Stimulated activated naive CD4-positive, alpha-beta T cell (primary cell): ENCODE measurements around the gene EFCAB13.
"Not testable (repeated sequence)": the region's sequence is repeated elsewhere in the genome, so short reads cannot be mapped to it uniquely, and the experiment has no call there.

Source experiments
- DNase-seq, 6 experiments: peaks; one replicate each; lab custom pipeline; 2025; lab: John Stamatoyannopoulos, UW

The EFCAB13 gene

DNA sequence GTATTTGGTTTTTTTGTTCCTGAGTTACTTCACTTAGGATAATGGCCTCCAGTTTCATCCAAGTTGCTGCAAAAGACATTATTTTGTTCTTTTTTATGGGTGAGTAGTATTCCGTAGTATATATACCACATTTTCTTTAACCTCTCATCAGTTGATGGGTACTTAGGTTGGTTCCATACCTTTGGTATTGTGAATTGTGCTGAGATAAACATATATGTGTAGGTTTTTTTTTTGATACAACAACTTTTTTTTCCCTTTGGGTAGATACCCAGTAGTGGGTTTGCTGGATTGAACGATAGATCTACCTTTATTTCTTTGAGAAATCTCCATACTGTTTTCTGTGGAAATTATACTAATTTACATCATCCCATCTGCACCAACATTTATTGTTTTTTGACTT, 6.8 kb downstream of the EFCAB13 start:
- DNase-seq = no peak

DNA sequence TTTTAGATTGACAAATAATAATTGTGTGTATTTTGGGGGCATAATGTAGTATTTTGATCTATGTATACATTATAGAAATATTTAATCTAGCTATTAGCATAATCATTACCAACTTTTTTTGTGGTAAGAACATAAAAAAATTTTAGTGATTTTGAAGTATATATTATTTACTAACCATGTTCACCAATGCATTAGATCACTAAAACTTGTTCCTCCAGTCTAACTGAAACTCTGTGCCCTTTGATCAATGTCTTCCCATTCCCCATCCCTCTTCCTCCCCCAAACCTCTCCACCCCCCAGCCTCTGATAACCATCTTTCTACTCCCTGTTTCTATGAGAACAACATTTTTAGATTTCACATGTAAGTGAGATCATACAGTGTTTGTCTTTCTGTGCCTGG, 8.5 kb downstream of the EFCAB13 start:
- DNase-seq = no peak

DNA sequence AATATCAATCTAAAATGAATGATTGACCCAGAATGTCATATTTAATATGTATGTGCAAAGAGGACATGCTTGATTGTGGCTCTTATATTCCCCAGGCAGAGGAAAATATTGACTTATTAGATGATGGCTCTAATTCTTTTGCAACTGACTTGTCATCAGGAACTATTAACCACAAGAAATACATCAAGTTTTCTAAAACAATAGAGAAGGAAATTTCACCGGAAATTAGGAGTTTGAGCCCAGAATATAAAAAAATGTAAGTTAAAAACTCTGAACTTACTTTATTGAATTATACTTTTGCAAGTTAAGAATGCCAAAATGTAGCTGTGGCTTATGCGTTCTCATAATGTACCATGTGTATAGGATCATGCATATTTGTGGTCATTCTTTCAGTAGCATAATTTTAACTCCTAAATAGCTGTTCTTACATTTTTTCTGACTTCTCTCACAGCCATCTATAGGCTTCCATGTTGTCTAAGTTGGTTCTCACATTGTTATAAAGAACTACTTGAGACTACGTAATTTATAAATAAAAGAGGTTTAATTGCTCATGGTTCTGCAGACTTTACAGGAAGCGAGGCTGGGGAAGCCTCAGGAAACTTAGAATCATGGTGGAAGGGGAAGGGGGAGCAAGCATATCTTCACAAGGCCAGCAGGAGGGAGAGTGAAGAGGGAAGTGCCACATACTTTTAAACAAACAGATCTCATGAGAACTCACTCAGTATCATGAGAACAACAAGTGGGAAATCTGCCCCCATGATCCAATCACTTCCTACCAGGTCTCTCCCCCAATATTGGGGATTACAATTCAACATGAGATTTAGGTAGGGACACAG, 11.6 kb downstream of the EFCAB13 start:
- no peak for DNase-seq

DNA sequence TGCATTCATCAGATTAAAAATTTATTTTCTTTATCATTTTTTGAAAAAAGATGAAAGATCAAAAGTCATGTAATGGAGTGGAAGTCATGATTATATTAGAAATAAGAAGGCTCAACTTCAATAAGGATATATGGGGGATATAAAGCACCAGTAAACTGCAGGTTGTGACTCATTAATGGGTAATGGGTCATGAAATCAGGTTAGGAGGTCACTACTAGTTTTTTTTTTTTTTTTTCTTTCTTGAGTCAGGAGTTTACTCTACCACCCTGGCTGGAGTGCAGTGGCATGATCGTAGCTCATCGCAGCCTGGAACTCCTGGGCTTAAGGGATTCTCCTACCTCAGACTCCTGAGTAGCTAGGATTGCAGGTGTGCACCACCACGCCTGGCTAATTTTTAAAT, 14.3 kb downstream of the EFCAB13 start:
- no peak for DNase-seq

DNA sequence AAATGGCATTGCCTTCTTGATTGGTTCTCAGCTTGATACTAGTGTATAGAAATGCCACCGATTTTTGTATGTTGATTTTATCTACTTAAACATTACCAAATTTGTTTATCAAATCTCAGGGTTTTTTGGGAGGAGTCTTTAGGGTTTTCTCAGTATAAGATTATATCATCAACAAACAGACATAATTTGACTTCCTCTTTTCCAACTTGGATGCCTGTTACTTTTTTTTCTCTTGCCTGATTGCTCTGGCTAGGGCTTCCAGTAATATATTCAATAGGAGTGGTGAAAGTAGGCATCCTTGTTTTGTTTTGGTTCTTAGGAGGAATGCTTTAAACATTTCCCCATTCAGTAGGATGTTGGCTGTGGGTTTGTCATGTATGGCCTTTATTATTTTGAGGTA, 29.1 kb downstream of the EFCAB13 start:
- no peak for DNase-seq

DNA sequence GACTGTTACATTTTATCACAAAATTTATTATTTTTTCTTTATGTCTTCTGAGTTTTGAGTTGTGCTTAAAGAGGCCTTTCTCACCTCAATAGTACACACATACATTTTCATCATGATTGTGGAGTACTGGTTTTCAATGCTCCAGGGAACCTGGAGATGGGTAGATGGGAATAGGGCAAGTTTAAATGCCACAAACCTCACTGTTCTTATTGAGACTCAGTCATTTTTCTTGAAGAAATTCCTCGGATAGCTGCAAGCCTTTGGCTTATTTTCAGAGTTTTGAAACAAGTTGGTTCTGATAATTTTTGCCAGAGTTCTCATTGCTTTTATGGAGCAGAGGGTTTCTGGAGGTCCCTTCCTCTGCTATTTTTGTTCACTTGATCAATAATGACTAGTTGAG, 34.9 kb downstream of the EFCAB13 start:
- DNase-seq = no peak

DNA sequence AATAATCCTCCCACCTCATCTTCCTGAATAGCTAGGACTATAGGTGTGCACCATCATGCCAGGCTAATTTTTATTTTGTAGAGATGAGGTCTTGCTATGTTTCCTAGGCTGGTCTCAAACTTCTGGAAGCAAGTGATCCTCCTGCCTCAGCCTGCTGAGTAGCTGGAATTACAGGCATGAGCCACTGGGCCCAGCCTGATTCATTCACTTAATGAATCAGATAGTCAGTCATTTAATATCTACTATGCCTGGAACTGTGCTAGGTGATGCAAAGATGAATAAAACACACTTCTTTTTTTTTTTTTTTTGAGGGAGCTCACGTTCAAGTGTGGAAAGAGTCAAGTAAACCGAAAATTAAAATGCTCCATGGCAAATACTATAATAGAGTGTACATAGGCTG, 39.4 kb downstream of the EFCAB13 start:
- no peak for DNase-seq

DNA sequence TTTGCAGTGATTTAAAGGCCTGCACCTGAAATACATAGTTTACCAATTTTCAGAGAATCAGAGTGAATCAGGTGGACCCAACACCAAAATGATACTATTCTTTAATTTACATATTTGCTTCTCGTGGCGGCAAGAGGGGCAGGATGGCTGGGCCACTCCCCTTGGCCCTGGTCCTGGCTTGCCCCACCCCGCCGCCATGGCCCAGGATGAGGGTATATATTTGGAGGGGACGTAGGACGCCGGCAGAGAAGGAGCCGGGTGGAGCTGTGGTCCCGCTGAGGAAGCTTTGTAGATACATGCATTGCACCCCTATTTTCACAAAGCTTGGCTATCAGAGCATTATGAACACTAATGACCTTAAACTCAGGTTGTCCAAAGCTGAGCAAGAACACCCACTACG, 43.5 kb downstream of the EFCAB13 start:
- no peak for DNase-seq

DNA sequence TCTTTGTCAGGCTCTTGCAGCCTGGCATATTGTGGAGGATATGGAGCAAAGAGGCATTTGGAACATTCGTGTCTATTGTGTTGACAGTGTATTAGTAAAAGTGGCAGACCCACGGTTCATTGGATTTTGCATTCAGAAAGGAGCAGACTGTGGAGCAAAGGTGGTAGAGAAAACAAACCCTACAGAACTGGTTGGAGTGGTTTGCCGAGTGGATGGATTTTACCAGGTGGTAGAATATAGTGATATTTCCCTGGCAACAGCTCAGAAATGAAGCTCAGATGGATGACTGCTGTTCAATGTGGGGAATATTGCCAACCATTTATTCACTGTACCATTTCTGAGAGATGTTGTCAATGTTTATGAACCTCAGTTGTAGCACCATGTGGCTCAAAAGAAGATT, 44.5 kb downstream of the EFCAB13 start:
- no peak for DNase-seq

DNA sequence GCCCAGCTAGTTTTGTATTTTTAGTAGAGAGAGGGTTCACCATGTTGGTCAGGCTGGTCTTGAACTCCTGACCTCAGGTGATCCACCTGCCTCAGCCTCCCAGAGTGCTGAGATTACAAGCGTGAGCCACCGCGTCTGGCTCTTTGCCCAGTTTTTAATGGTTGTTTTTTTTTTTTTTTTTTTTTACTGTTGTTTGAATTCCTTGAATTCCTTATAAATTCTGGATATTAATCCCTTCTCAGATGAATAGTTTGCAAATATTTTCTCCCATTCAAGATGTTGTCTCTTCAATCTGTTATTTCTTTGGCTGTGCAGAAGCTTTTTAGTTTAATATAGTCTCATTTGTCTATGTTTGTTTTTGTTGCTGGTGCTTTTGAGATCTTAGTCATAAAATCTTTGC, 47.1 kb downstream of the EFCAB13 start:
- not testable (repeated sequence) for DNase-seq

DNA sequence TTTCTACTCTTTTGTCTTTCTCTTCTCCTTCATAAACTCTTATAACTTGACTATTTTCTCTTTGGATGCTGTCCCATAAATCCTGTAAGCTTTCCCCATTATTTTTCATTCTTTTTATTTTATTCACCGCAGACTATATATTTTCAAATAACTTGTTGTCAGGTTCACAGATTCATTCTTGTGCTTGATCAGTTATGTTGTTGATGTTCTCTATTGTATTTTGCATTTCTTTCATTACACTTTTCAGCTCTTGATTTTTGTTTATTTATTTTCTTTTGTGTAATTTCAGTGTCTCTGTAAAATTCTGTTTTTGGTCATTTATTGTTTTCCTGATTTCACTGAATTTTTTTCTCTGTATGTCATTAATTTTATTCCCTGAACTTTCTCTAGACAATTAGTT, 49.2 kb downstream of the EFCAB13 start:
- DNase-seq = no peak

DNA sequence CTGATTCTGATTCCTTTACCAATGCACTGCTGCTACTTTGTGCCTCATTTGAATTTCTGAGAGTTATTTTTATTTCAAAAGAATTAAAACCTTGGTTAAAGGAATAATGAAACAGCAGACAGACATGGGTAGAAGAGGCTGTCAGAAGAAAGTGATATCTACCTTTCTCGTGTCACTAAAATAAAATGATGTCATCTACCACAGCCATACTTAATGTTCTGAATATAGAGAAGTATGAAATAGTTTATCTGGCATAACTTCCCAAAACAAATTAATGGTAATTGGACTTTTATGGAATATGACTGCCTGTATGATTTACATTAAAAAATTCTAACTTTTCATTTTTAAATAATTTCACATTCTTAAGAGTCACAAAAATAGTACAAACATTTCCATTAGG, 52.5 kb downstream of the EFCAB13 start:
- no peak for DNase-seq

DNA sequence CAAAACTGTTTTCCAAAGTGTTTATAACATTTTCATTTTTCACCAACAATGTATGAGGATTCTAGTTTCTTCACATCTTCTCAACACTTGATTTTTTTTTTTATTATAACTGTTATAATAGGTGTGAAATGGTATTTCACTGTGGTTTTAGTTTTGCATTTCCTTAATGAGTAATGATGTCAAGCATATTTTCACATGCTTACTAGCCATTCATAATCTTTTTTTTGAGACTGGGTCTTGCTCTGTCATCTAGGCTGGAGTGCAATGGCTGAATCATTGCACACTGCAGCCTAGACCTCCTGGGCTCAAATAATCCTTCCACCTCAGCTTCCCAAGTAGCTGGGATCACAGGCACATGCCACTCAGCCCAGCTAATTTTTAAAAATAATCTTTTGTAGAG, 65.1 kb downstream of the EFCAB13 start:
- no peak for DNase-seq

DNA sequence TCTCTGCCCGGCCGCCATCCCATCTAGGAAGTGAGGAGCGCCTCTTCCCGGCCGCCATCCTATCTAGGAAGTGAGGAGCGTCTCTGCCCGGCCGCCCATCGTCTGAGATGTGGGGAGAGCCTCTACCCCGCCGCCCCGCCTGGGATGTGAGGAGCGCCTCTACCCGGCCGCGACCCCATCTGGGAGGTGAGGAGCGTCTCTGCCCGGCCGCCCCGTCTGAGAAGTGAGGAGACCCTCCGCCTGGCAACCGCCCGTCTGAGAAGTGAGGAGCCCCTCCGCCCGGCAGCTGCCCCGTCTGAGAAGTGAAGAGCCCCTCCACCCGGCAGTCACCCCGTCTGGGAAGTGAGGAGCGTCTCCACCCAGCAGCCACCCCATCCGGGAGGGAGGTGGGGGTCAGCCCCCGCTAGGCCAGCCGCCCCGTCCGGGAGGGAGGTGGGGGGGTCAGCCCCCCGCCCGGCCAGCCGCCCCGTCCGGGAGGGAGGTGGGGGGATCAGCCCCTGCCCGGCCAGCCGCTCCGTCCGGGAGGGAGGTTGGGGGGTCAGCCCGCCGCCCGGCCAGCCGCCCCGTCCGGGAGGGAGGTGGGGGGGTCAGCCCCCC, 73.9 kb downstream of the EFCAB13 start:
- DNase-seq = not testable (repeated sequence)

DNA sequence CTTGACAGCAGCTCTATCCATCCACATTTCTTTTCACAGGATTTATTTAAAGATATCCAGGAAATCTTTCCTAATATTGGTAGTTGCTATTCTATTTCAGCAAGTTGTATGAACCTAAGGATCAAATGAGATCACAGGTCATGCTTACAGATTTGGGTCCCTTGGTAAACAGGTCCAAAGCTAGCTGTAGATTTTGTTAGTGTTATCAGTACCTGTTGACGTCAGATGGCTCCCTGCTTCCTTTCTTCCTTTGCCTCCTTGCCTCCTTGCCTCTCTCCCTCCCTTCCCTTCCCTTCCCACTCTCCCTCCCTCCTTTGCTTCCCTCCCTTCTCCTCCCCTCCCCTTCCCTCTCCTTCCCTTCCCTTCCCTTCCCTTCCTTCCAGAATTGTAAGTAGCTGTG, 76.6 kb downstream of the EFCAB13 start:
- no peak for DNase-seq

DNA sequence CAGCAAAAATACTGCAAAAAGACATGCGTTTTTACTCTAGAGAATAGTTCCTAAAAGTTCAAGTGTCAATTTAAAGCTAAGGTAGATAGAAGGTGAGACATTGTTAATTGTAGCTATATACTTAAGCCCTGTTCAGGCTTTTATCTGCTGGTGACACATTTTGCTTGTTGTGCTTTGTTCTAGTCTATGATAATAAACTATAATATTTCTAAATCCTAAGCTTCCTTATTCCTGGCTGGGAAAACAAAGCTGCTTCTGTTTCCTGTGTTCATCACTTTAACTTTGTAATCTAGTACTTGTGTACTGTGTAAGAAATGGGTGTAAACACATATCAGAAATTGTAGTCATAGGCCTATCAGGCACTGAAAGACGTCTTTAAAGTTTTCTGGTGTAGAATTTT, 77.3 kb downstream of the EFCAB13 start:
- DNase-seq = no peak

DNA sequence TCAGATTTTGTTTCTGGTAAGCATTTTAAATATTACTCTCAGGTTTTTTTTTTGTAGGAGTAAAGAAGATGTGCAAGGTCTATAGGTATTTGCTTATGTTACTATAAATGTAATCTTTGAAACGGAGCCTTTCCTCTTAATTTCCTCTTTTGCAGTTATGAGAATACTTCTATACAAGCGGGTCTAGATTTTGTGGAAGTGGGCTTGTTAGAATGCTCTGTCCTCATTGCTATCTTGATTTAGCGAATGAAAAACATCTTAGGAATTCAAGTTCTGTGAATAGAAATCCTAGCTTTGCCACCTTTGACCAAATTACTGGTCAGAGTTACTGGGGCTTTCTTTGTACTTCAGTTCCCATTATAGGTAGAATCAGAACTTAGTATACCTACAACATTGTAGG, 80.3 kb downstream of the EFCAB13 start:
- DNase-seq = no peak

DNA sequence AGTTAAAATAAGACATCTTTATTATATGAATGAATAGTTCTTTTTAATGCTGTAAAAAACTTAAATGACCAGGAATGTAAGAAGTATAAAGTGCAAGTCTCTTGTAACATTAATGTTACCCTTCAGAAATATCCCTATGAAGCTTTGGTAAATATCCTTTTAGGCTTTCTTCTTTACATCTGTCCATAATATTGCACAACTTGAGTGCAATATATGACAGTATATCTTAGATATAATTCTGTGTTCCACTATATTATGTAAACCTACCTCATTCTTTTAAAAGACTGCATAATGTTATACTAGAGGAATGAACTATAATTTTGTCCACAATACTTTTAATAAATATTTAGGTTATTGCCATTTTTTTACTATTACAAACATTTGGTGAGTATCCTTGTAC, 81.1 kb downstream of the EFCAB13 start:
- no peak for DNase-seq

DNA sequence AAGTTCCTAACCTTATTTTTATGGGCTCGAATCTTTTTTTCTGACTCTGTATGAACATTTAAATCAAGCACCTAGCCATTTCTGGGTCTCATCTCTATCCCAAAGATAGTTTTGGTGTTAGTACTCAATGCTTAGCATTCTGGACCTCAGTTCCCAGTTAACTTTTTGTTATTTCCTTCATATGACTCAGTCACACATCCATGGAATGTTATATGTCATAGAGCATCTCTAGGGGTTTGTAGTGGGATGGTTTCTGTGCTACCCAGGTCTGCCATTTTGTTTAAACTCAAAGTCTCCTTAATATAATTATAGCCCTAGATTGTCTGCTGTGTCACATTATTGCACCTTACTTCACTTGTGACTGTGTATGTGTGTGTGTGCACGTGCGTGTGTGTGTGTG, 90.1 kb downstream of the EFCAB13 start:
- no peak for DNase-seq

DNA sequence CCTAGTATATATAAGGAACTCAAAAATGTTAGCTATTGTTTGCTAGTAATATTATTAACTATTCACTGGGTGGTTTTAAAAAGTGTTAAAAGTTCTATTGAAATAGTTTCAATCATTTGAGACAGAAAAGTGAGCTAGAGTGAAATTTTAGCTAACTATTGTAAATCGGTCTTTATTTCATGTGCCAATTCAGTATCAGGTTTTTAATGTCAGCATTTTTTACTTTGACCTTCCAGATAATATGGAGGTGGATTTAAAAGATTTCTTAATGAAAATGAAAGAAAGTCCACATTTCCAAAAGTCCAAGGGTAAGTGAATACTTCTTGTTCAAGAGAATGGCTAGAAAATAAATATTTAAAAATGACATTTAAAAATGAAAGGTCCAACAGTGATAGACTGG, 90.9 kb downstream of the EFCAB13 start:
- no peak for DNase-seq

DNA sequence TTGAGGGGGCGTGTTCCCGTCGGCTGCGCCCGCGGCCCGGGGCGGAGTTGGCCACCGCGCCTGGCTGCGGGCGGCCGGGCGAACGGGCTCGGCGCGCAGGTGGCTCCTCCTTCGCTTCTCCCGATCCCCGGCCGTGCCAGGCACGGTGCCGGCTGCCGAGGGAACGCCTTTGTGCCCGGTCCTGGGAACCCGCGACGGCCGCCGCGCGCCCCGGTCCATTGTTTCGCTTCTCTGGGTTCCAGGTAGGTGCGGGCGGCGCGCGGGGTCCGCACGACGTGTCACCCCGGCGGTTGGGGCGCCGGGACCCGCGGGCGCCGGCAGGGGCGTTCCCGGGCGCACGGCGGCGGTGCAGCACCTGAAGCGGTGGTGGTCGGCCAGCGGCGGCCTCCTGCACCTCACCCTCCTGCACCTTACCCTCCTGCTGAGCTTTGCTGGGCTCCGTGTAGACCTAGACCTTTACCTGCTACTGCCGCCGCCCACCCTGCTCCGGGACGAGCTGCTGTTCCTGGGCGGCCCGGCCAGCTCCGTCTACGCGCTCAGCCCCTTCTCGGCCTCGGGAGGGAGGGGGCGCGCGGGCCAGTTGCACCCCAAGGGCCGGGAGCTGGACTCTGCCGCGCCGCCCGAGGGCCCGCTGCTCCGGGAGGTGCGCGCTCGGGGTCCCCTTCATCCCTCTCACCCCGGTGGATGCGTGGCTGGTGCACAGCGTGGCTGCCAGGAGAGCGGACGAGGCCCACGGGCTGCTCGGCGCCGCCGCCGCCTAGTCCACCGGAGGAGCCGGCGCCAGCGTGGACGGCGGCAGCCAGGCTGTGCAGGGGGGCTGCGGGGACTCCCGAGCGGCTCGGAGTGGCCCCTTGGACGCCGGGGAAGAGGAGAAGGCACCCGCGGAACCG, 99.9 kb downstream of the EFCAB13 start:
- DNase-seq = peak in 1 of 6 experiments; percentile 14

DNA sequence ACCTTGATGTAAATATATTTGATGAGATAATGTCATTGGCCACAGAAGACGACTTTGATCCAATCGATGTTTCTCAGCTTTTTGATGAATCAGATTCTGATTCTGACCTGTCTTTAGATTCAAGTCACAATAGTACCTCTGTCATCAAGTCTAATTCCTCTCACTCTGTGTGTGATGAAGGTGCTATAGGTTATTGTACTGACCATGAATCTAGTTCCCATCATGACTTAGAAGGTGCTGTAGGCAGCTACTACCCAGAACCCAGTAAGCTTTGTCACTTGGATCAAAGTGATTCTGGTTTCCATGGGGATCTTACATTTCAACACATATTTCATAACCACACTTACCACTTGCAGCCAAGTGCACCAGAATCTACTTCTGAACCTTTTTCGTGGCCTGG, 101.5 kb downstream of the EFCAB13 start:
- not testable (repeated sequence) for DNase-seq
